ENCODE data around the gene ZNF587. TPM values are rescaled to one million over a fixed set of nuclear protein-coding genes. Genes with fewer than 3 reads are reported as not detected.
"Not testable (repeated sequence)": the region's sequence is repeated elsewhere in the genome, so short reads cannot be mapped to it uniquely, and the experiment has no call there.

The ZNF587 gene
- polyA plus RNA-seq (ENCODE audit: insufficient read length in 10 of 10), result 10 to 100 TPM in 8 of 10 donors, 1 to 10 TPM in 2; 9.0 to 24.7 (median 14.7) TPM
- long read RNA-seq, donor 1, full-length matches to known transcripts, result 4 of 4 reads
- long read RNA-seq, donor 1, partial matches to known transcripts, result 0 of 4 reads
- long read RNA-seq, donor 1, other reads (novel, unspliced or antisense), result 0 of 4 reads
- long read RNA-seq, donor 2, partial matches to known transcripts, result 0 of 1 reads
- long read RNA-seq, donor 2, other reads (novel, unspliced or antisense), result 0 of 1 reads
- long read RNA-seq, donor 3, result 0 reads
- long read RNA-seq, donor 4, result 0 reads
- long read RNA-seq, donor 5, full-length matches to known transcripts, result 3 of 3 reads
- long read RNA-seq, donor 5, partial matches to known transcripts, result 0 of 3 reads
- long read RNA-seq, donor 5, other reads (novel, unspliced or antisense), result 0 of 3 reads
- long read RNA-seq, donor 6, result 0 reads
- long read RNA-seq, donor 7, result 0 reads
- long read RNA-seq, donor 8, result 0 reads
- long read RNA-seq, donor 9, result 0 reads

DNA sequence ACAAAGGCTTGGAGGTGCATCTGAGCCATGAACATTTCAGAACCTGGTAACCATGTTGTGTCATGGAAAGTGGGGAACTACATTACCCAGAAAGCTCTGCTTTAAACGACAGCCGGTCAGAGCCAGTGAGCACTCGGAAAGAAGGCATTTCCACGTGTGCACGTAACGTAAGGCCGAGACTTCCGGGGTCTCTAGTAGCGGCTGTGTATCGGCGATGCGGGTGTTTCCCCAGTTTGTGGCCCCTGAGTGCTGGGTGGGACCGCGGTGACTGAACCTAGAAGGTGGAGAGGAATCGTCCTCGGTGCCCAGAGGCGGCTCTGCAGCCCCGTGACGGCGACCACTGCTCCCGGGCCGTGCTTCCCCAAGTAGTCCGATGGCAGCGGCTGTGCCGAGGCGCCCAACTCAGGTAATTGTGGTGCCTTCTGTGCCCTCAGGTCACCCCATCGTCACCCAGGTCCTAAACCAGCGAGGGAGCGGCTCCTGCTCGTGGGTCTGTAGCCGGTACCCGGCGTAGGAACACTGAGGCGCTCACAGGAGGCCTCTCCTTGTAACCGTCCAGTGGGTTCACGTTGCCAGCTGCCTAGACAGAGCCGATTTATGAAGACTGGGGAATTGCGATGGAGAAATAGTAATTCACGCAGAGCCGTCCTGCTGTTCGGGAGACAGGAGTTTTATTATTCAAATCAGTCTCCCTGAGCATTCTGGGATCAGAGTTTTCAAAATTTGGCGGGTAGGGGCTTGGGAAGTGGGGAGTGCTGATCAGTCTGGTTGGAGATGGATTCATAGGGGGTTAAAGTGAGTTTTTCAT lies at the start of gene ZNF587:
ZNF587 (plus strand) TSS at position 194 of the 808 bp plus-strand sequence; CDS start at position 374, 180 bp downstream.
- DNase-seq, result peak; percentile 78 to 91 (median 80)

DNA sequence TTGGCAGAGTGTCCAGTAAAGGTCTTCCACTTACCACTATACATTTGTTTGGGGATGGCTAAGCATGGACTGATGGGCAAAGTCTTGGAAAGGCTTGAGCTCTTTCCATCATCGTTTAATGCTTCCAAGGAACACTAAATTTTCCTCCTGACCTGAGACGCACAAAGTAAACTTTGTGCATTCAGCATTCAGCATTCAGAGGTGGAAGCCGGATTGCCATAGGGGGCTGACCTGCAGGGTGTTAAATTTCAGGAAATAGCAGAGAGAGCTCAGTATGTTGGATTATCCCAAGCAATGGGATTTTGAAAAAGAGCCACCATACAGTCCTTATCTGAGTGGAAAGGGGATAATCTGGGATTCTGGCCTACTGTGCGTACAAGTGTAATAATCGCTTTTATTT lies 49.0 kb upstream of the ZNF587 start:
- no peak for DNase-seq

DNA sequence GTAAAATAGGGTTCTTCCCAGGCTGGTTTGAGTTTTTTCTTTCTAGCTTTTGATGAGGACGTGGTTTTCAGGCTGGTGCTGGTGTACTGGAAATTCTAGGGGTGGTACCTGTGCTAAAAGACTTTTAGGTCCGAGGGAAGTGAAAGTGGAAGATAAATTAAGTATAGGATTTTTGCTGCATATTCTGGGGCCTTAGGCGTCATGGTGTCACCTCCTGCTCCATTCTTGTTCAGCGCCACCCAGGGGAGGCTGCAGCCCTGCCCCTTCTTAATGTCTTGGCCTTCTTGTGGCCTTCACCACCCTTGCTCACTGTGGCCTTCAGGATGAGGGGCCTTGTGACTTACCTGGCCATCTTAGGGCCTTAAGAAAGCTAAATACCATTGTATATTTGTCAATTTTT lies 47.4 kb upstream of the ZNF587 start:
- DNase-seq, result no peak

DNA sequence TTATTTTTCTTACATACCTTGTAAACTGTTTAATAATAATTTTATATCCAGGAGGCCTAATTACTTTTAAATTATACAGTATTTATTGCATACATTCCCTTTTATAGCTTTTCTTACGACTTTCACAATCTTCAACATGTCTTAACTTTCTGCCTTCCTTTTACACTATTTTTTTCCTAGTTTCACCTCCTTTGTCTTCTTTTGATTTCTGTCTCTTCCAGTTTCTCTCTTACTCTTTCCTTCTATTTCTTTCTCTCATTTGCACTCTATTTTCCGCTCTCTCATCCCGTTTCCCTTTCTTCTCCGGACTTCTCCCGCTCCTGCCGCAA lies 46.4 kb upstream of the ZNF587 start:
- no peak for DNase-seq

DNA sequence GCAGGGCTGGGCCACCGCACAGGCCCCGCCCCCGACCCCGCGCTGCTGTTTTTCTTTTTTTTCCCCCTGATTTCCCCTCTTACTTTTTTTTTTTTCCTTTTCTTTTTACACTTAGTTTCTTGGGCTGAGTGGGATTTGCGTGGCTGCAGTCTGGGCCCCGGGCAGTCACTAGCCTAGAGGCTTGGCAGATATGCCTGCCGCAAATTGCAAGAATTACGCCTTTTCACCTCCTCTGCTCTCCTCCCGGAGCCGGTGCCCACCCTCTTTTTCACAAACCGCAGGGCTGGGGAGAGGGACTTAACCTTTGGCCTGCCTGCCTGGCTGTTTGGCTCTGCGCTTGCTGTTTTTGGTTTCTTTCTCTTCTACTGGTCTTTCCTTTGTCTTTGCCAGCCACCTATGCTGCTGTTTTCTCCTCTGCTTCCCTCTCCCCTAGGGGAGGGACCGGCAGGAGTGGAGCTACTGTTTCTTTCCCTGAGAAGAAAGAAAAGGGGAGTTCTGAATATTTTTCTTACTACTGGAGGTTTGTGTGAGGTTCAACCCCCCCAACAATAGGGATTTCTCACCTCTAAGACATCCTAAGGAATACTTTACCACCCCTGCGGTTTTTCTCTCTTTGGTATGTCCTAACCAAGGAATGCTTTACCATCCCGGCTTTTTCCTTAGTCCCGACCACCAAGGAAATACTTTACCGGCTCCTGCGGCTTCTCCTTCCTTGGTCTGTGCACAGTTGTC lies 45.9 kb upstream of the ZNF587 start:
- DNase-seq, result peak; percentile 36 to 93 (median 77)

DNA sequence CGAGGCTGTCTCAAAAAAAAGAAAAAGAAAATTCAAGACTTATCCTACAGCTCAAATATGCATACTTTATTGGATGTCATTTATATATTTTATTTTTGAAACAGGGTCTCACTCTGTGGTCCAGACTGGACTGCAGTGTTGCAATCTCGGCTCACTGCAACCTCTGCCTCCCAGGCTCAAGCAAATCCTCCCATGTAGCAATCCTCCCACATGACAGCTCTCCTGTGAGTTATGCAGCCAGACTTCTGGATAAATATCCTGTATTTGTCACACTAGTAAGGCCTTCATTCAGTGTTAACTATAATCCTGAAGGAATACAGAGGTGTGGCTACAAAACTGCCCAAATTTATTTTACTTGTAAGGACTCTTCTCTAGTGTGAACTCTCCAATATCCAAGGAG lies 42.1 kb upstream of the ZNF587 start:
- DNase-seq, result no peak

DNA sequence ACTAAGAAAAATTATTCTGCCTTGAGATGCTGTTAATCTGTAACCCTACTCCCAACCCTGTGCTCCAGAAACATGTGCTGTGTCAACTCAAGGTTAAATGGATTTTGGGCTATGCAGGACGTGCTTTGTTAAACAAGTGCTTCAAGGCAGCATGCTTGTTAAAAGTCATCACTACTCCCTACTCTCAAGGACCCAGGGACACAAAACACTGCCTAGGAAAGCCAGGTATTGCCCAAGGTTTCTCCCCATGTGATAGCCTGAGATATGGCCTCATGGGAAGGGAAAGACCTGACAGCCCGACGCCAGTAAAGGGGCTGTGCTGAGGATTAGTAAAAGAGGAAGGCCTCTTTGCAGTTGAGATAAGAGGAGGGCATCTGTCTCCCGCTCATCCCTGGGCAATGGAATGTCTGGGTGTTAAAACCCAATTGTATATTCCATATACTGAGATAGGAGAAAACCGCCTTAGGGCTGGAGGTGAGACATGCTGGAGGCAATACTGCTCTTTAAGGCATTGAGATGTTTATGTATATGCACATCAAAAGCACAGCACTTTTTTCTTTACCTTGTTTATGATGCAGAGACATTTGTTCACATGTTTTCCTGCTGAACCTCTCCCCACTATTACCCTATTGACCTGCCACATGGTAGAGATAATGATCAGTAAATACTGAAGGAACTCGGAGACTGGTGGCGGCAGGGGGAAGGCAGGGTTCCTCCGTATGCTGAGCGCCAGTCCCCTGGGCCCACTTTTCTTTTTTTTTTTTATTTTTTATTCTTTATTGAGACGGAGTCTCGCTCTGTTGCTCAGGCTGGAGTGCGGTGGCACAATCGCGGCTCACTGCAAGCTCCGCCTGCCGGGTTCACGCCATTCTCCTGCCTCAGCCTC lies 39.0 kb upstream of the ZNF587 start:
- DNase-seq, result not testable (repeated sequence)

DNA sequence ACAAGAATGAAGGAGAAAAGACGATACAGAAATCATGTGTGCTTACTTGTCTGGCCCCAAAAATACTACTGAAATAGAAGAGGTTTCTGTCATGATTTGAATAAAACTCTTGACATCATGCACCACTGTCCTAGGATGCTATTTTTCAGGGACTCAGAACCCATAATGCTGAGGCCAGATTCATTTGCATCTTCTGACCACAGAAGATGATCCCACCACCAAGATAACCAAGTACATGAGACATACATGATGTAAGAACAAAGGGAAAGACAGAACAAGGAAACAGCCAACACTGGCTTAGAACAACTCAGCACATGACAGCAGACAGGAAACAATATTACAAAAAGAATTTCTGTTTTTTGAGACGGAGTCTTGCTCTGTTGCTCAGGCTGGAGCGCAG lies 37.4 kb upstream of the ZNF587 start:
- DNase-seq, result no peak

DNA sequence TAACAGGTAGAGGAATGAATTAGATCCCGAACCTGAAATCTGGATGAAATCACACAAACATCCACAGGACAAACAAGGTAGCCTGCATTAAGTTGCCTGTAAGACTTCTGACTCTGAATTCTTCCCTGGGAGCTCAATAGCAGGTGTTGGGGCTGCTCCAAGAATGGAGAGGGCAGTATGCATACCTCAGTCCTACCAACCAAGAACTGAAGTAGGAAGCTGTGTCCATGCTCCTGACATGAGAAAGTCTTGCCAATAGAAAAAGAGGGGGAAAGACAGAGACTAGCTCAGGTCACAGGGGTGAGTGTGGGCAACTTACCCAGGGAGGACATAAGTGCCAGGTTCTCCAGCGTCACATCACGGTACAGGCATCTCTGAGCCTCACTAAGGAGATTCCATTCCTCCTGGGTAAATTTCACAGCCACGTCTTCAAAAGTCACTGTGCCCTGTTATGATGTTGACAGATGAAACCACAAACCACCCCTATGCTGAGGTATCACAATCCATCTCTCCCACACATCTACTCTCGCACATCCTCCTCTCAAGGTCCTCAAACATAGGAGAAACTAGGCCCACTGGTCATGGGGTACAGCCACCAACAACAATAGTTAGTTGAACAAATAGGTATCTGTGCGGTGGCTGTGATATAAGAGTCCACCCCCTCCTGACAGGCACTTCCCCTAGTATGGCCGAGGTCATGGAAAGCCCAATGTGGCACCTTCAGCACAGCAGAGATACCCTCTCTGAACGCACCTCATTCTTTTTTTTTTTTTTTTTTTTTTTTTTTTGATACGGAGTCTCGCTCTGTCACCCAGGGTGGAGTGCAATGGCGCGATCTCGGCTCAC lies 36.5 kb upstream of the ZNF587 start:
- not testable (repeated sequence) for DNase-seq

DNA sequence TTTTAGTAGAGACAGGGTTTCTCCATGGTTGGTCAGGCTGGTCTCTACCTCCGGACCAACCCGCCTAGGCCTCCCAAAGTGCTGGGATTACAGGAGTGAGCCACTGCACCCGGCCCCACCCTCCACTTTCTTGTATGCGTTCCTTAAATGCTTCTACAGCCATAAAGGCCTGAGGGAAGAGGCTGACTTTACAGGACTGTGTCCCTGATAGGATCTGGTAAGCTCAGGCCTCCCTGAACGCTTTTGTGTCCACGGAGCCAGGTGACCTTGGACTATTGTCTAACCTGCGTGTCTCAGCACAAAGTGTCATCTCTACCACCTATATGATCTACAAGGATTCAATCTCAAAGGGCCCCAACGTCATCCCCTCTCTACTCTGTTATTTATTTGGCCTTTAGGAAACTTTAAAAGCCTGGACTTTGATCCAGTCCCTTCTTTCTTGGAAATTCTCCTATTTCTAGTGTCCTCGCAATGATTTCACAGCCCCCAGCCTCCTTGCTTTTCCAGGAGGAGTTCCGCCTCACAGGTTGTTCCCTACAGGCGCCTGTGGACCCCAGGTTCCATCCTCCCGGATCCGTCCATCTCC lies 35.6 kb upstream of the ZNF587 start:
- no peak for DNase-seq

DNA sequence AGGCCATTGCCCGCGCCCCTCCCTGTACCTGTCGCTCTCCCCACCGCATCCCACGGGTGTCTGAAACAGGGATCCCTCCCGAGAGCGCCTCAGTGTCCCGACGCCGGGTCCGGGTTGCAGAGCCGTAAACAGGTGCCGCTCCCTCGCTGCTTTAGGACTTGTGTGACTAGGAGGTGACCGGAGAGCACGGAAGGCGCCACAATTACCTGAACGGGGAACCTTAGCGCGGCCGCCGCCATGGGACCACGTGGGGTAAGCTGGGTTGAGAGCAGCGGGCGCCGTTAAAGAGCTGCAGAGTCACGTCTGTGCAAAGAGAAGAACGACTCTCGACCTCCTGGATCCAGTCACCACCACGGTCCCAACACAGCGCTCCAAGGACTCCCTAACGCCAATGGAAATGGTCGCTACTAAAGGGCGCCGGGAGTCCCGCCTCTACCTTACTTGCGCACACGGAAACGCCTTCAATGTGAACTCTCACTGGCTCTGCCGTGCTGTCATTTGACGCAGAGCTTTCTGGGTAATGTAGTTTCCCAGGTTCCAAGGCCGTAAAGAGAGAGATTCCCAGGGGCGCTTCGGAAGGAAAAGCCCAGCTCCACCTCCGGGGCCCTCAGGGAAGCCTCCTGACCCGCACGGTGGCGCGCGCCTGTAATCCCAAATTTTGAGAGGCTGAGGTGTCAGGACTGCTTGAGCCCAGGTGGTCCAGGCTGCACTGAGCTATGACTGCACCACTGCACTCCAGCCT lies 35.0 kb upstream of the ZNF587 start, which contains the start of gene ZNF552:
ZNF552 (minus strand) TSS at position 409 of the 742 bp plus-strand sequence; CDS start at position 239, 170 bp downstream.
- DNase-seq, result peak; percentile 90 to 96 (median 92)

DNA sequence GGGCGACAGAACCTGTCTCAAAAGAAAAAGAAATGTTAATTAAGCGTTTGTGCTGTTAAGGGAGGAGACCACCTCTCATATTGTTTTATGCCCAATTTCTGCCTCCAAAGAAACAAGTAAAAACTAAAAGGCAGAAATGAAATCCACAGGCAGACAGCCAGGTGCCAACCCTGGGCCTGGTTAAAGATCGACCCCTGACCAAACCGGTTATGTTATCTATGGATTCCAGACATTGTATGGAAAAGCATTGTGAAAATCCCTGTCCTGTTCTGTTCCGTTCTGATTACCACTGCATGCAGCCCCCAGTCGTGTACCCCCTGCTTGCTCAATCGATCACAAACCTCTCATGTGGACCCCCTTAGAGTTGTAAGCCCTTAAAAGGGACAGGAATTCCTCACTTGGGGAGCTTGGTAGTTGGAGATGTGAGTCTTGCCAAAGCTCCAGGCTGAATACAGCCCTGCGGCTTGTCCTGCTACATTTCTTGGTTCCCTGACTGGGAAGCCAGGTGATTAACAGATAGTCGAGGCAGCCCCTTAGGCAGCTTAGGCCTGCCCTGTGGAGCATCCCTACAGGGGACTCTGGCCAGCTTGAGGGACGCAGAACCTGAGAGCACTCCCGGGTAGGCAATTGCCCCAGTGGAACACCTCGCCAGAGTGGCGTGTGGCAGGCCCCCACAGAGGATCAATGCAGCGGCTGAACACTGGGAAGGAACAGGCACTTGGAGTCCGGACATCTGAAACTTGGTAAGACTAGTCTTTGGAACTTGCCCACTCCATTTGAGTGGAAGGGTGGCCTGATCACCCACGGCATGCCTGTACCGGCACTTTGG lies 34.2 kb upstream of the ZNF587 start:
- no peak for DNase-seq

DNA sequence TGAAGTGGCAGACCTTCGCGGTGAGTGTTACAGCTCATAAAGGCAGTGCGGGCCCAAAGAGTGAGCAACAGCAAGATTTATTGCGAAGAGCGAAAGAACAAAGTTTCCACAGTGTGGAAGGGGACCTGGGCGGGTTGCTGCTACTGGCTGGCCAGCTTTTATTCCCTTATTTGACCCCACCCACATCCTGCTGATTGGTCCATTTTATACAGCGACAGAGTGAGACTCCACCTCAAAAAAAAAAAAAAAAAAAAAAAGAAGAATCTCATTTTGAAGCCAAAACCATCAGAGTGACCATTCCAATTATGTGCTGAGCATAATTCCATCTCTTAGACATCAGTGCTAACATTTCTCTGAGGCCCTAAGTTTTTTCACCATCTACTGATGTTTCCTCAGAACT lies 33.0 kb upstream of the ZNF587 start:
- DNase-seq, result no peak

DNA sequence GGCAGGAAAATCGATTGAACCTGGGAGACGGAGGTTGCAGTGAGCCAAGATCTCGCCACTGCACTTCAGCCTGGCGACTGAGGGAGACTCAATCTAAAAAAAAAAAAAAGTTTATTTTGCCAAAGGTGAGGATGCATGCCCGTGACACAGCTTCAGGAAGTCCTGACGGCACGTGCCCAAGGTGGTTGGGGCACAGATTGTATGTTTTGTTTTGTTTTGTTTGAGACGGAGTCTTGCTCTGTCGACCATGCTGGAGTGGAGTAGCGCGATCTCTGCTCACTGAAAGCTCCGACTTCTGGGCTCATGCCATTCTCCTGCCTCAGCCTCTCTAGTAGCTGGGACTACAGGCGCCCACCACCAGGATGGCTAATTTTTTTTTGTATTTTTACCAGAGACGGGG lies 31.7 kb upstream of the ZNF587 start:
- no peak for DNase-seq

DNA sequence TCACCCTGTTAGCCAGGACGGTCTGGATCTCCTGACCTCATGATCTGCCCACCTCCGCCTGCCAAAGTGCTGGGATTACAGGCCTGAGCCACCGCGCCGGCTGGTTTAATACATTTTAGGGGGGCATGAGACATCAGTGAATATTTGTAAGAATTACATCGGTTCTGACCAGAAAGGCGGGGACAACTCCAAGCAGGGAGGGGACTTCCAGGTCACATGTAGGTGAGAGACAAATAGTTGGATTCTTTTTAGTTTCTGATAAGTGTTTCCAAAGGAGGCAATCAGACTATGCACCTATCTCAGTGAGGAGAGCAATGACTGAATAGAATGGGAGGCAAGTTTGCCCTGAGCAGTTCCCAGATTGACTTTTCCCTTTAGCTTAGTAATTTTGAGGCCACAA lies 31.3 kb upstream of the ZNF587 start:
- no peak for DNase-seq

DNA sequence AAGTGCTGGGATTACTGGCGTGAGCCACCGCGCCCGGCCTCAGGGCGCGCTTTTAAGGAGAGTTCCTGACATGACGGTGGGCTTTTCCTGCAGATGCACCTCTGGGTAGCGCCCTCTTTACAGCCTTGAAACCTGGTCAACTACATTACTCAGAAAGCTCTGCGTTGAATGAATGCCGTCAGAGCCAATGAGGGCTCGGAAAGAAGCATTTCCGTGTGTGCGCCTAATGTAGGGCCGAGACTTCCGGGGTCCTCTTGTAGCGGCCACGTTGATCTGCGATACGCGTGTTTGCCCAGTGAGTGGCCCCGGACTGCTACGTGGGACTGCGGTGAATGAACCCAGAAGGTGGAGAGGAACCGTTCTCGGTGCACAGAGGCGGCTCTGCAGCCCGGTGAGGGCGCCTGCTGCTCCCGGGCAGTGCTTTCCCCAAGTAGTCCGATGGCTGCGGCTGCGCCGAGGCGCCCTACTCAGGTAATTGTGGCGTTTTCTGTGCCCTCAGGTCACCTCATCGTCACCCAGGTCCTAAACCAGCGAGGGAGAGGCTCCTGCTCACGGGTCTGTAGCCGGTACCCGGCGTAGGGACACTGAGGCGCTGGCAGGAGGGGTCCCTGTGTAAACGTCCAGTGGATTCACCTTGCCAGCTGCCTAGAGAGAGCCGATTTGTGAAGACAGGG lies 30.0 kb upstream of the ZNF587 start:
- peak; percentile 93 to 97 (median 95) for DNase-seq

DNA sequence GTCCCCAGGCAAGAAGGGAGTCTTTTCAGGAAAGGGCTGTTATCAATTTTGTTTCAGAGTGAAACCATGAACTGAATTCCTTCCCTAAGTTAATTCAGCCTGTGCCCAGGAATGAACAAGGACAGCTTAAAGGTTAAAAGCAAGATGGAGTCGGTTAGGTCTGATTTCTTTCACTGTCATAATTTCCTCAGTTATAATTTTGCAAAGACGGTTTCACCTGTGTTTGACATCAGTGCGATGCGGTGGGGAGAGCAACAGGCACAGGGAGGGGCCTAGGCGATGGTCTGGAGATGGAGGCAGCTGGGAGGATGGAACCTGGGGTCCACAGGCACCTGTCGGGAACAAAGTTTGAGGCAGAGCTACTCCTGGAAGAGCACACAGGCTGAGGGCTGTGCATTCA lies 29.1 kb upstream of the ZNF587 start:
- no peak for DNase-seq

All from muscle of back (tissue), 13 donors.